GM12878 (cell line): ENCODE results near the gene AK8. TPM values are rescaled to one million over a fixed set of nuclear protein-coding genes. Genes with fewer than 3 reads are reported as not detected.

Experiments used
- ATAC-seq: fragments of 200-7000 bp; cut with Tn5 transposase; 3 replicates; pipeline ENCODE4 v1.9.1; 2020; ENCODE audit warnings: mild to moderate bottlenecking, moderate library complexity
- BruUV-seq: library from RNA; stranded (reverse); fragments of 400-500 nt; replicated peaks from 2 replicates; lab custom pipeline; 2021; lab: Mats Ljungman, UMichigan
- CTCF ChIA-PET: fragments of 300-600 bp; sonication (Branson Sonifier 250); formaldehyde crosslinking; extraction: SDS; loops from one replicate; lab custom pipeline; 2021; ENCODE audit warnings: inconsistent platforms; lab: Yijun Ruan, JAX
- POLR2A ChIA-PET: fragments of 350-600 bp; formaldehyde crosslinking; extraction: SDS; loops from one replicate; lab custom pipeline; 2021; ENCODE audit warnings: inconsistent platforms; lab: Charles Lee
- RAD21 ChIA-PET: fragments of 300-600 bp; sonication (Branson Sonifier 250); formaldehyde crosslinking; loops from one replicate; lab custom pipeline; 2023; ENCODE audit warnings: antibody characterized with exemption; ENCODE audit not compliant: unreplicated experiment; lab: Charles Lee
- SMC1A ChIA-PET: fragments of 300-600 bp; sonication (Branson Sonifier 250); formaldehyde crosslinking; loops from one replicate; lab custom pipeline; 2023; ENCODE audit not compliant: unreplicated experiment, uncharacterized antibody; lab: Charles Lee
- DNase-seq: peaks from one replicate; pipeline ENCODE4 v3.0.0-alpha.2; 2011; ENCODE audit warnings: low read depth, low spot score
- FAIRE-seq: peaks from 3 replicates; lab custom pipeline; 2011; peaks lifted over from hg19 to GRCh38; lab: Jason Lieb, UNC
- H2AFZ ChIP-seq: 2 replicates; pipeline ENCODE4 v1.6.0; 2011; ENCODE audit warnings: low read depth, low read length, control low read depth; ENCODE audit not compliant: control insufficient read depth
- H3K27ac ChIP-seq: 2 replicates; pipeline ENCODE4 v1.5.1; 2011; ENCODE audit warnings: control low read depth; ENCODE audit not compliant: control insufficient read depth, insufficient read depth
- H3K27me3 ChIP-seq, 2 experiments: replicated peaks in 1 of 2; 2 replicates each; pipeline versions ENCODE4 v1.6.0 to v1.6.1; 2011; ENCODE audit warnings: low read length in 1 of 2; ENCODE audit not compliant: control insufficient read depth in 2 of 2, insufficient read depth in 2 of 2
- H3K36me3 ChIP-seq, 2 experiments: 2 replicates each; pipeline ENCODE4 v1.5.1; 2011; ENCODE audit warnings: low read length in 1 of 2; ENCODE audit not compliant: control insufficient read depth in 2 of 2, insufficient read depth in 2 of 2
- H3K4me1 ChIP-seq: 2 replicates; pipeline ENCODE4 v1.6.1; 2011; ENCODE audit warnings: mild to moderate bottlenecking, low read length, moderate library complexity, mixed read lengths; ENCODE audit not compliant: control insufficient read depth, insufficient read depth
- H3K4me2 ChIP-seq: 2 replicates; pipeline ENCODE4 v1.6.0; 2011; ENCODE audit warnings: control low read depth; ENCODE audit not compliant: control insufficient read depth, insufficient read depth
- H3K4me3 ChIP-seq: fragments of 200-600 bp; sonication (generic); 2 replicates; pipeline ENCODE4 v1.5.1; 2016
- H3K79me2 ChIP-seq: 2 replicates; pipeline ENCODE4 v1.6.0; 2011; ENCODE audit warnings: low read length; ENCODE audit not compliant: control insufficient read depth, insufficient read depth
- H3K9ac ChIP-seq: 2 replicates; pipeline ENCODE4 v1.8.0; 2011; ENCODE audit warnings: low read length, control low read depth, mixed read lengths; ENCODE audit not compliant: control insufficient read depth, insufficient read depth
- H3K9me3 ChIP-seq: replicated peaks from 3 replicates; pipeline ENCODE4 v1.5.1; 2011; ENCODE audit warnings: mild to moderate bottlenecking, low read length; ENCODE audit not compliant: control insufficient read depth, insufficient read depth
- H4K20me1 ChIP-seq: 2 replicates; pipeline ENCODE4 v1.6.0; 2011; ENCODE audit not compliant: control insufficient read depth, insufficient read depth
- HDGF ChIP-seq: fragments of 450-650 bp; IDR thresholded peaks from 2 replicates; pipeline ENCODE4 v1.6.1; 2016; ENCODE audit warnings: antibody characterized with exemption
- MTA3 ChIP-seq: IDR thresholded peaks from 2 replicates; pipeline ENCODE4 v1.6.1; 2012; ENCODE audit warnings: low read length, inconsistent platforms, borderline replicate concordance
- NBN ChIP-seq: fragments of 450-650 bp; IDR thresholded peaks from 2 replicates; pipeline ENCODE4 v1.6.1; 2016
- NRF1 ChIP-seq: conservative IDR thresholded peaks from 2 replicates; pipeline ENCODE4 v1.6.1; 2011; ENCODE audit warnings: mild to moderate bottlenecking, low read depth, low read length, improper control_type of control experiment
- POLR2AphosphoS2 ChIP-seq: IDR thresholded peaks from 2 replicates; pipeline ENCODE4 v1.6.1; 2011; ENCODE audit warnings: low read depth, mild to moderate bottlenecking, low read length, improper control_type of control experiment, moderate library complexity
- SIN3A ChIP-seq: IDR thresholded peaks from 2 replicates; pipeline ENCODE4 v1.6.1; 2012; ENCODE audit warnings: low read depth, low read length, improper control_type of control experiment
- SP1 ChIP-seq: IDR thresholded peaks from one replicate; pipeline ENCODE4 v1.6.1; 2011; ENCODE audit warnings: low read depth, low read length
- STAT1 ChIP-seq: fragments of 450-650 bp; conservative IDR thresholded peaks from 2 replicates; pipeline ENCODE4 v1.6.1; 2014; ENCODE audit warnings: antibody characterized with exemption, mild to moderate bottlenecking
- ZZZ3 ChIP-seq: IDR thresholded peaks from 2 replicates; pipeline ENCODE4 v1.6.1; 2011; ENCODE audit warnings: low read depth; ENCODE audit not compliant: control insufficient read depth, insufficient read length
- WGBS: methylation state at CpG from one replicate; pipeline ENCODE4 v1.1.6; 2016; ENCODE audit warnings: low lambda C conversion rate; ENCODE audit not compliant: insufficient replicate concordance, insufficient coverage; ENCODE audit errors: missing lambda C conversion rate; 5-methylcytosine and 5-hydroxymethylcytosine counted together
- in situ Hi-C: fragments of 300-500 bp; cut with MboI; formaldehyde crosslinking; loops from 9 replicates; pipeline ENCODE4 v1.14.3; 2018; ENCODE audit warnings: mixed read lengths
- intact Hi-C: fragments of 100-400 bp; cut with micrococcal nuclease; formaldehyde crosslinking; loops from one replicate; pipeline ENCODE4 v1.14.2; 2022; ENCODE audit not compliant: unreplicated experiment
- polyA plus RNA-seq, 11 experiments: library from polyadenylated mRNA; depleted of rRNA in 4 of 11; unstranded in 6 of 11; stranded (reverse) in 5 of 11; fragments of >200 nt; fragmentation: Nextera tagmentation in 4 of 11; fragmentation: Illumina TruSeq in 1 of 11; extraction: Ambion mirVana in 4 of 11; extraction: Trizol in 1 of 11; gene quantifications; 1 replicate in 1 of 11; 2 replicates in 10 of 11; pipeline versions ENCODE4 v1.2.1 to v1.2.3, GENCODE V29; 2011 to 2016; ENCODE audit warnings: inconsistent platforms in 2 of 11, missing spikeins in 2 of 11, low read depth in 1 of 11
- total RNA-seq, 4 experiments: library from RNA; depleted of rRNA in 3 of 4; stranded (reverse); fragments of >200 nt in 3 of 4; fragmentation: Illumina TruSeq in 1 of 4; extraction: Trizol in 1 of 4; gene quantifications; 2 replicates each; pipeline versions ENCODE4 v1.2.1 to v1.2.3, GENCODE V29; 2013 to 2021
- TF ChIP-seq, protein P1 (sequence below): IDR thresholded peaks from 2 replicates; pipeline ENCODE4 v1.6.1; 2012; ENCODE audit warnings: low read length, inconsistent platforms
- TF ChIP-seq, protein P2 (sequence below): fragments of 450-650 bp; formaldehyde crosslinking; IDR thresholded peaks from 2 replicates; pipeline ENCODE4 v1.4.0; 2020; ENCODE audit warnings: mild to moderate bottlenecking, moderate library complexity
- TF ChIP-seq, protein P3 (sequence below): fragments of 450-650 bp; IDR thresholded peaks from 2 replicates; pipeline ENCODE4 v1.6.1; 2017; ENCODE audit warnings: mild to moderate bottlenecking, low read depth, inconsistent platforms; ENCODE audit not compliant: poor library complexity, severe bottlenecking

The AK8 gene
- total and polyA plus RNA-seq, 10 of the 15 experiments (the other 5 are each of a cell fraction or from before 2014, with no cell fraction given): 0.03 to 0.12 (median 0.06) TPM; not detected in 5

DNA sequence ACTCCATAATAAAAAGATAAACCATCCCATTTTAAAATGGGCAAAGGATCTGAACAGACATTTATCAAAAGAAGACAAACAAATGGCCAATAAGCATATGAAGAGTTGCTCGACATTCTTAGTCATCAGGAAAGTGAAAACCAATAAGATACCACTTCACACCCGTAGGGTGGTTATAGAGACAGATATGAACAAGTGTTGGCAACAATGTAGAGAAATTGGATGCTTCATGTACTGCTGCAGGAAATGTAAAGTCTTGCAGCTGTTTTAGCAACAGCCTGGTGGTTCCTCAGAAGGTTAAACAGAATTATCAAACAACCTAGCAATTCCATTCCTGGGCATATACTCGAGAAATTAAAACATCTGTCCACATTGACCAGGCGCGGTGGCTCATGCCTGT lies 165.3 kb downstream of the AK8 start:
- no peak overlapping the region for H3K27ac ChIP-seq
- no peak for TF ChIP-seq POLR2AphosphoS2
- BruUV-seq: no TSS peak
- ChIA-PET POLR2A (no interaction called here), CTCF (no interaction called here), RAD21 (no interaction called here), SMC1A (no interaction called here)
- H3K4me3 ChIP-seq: no peak overlapping the region
- no peaks in the 10 kb centered on the region for H3K9me3 ChIP-seq
- no peak overlapping the region for H3K4me2 ChIP-seq
- no peak overlapping the region for H3K9ac ChIP-seq
- no peaks in the 10 kb centered on the region for H3K36me3 ChIP-seq
- ATAC-seq (no peak), DNase-seq (no peak), FAIRE-seq (no peak)
- in situ Hi-C loops: no loop called here
- H3K27me3 ChIP-seq: no peaks in the 10 kb centered on the region
- intact Hi-C loops: no loop called here
- H2AFZ ChIP-seq: no peak overlapping the region
- 42% methylated on average over 5 of the region's 5 CpGs for WGBS
- H3K4me1 ChIP-seq: no peaks in the 10 kb centered on the region
- no peaks in the 10 kb centered on the region for H4K20me1 ChIP-seq
- H3K79me2 ChIP-seq: no peaks in the 10 kb centered on the region

DNA sequence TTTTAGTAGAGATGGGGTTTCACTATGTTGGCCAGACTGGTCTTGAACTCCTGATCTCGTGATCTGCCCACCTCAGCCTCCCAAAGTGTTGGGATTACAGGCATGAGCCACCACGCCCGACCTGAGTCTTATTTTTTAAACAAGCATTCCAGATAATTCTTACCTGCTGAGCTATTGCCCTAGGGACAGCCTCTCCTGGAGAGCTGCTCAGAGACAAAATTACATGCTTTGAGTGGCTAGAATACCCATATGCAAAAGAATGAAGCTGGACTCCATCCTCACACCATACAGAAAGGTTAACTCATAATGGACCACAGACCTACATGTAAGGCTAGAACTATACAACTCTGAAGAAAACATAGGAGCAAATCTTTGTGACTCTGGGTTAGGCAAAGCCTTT lies 166.2 kb downstream of the AK8 start:
- ChIA-PET CTCF (no interaction called here), SMC1A (no interaction called here), RAD21 (no interaction called here), POLR2A (no interaction called here)
- no TSS peak for BruUV-seq
- Histone ChIP-seq H3K27me3 (no peaks in the 10 kb centered on the region), H3K9ac (no peak overlapping the region), H3K4me1 (no peaks in the 10 kb centered on the region), H3K79me2 (no peaks in the 10 kb centered on the region), H3K27ac (no peak overlapping the region), H3K36me3 (no peaks in the 10 kb centered on the region), H3K4me2 (no peak overlapping the region), H2AFZ (no peak overlapping the region), H3K4me3 (no peak overlapping the region), H4K20me1 (no peaks in the 10 kb centered on the region)
- no peak for DNase-seq
- in situ Hi-C loops (no loop called here), intact Hi-C loops (no loop called here)
- ATAC-seq: no peak
- TF ChIP-seq MTA3 (no peak), SP1 (no peak), NRF1 (no peak), SIN3A (no peak), NBN (no peak), ZZZ3 (no peak), STAT1 (no peak), HDGF (no peak)
- TF ChIP-seq, protein P1, sequence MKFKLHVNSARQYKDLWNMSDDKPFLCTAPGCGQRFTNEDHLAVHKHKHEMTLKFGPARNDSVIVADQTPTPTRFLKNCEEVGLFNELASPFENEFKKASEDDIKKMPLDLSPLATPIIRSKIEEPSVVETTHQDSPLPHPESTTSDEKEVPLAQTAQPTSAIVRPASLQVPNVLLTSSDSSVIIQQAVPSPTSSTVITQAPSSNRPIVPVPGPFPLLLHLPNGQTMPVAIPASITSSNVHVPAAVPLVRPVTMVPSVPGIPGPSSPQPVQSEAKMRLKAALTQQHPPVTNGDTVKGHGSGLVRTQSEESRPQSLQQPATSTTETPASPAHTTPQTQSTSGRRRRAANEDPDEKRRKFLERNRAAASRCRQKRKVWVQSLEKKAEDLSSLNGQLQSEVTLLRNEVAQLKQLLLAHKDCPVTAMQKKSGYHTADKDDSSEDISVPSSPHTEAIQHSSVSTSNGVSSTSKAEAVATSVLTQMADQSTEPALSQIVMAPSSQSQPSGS: no peak
- TF ChIP-seq, protein P2, sequence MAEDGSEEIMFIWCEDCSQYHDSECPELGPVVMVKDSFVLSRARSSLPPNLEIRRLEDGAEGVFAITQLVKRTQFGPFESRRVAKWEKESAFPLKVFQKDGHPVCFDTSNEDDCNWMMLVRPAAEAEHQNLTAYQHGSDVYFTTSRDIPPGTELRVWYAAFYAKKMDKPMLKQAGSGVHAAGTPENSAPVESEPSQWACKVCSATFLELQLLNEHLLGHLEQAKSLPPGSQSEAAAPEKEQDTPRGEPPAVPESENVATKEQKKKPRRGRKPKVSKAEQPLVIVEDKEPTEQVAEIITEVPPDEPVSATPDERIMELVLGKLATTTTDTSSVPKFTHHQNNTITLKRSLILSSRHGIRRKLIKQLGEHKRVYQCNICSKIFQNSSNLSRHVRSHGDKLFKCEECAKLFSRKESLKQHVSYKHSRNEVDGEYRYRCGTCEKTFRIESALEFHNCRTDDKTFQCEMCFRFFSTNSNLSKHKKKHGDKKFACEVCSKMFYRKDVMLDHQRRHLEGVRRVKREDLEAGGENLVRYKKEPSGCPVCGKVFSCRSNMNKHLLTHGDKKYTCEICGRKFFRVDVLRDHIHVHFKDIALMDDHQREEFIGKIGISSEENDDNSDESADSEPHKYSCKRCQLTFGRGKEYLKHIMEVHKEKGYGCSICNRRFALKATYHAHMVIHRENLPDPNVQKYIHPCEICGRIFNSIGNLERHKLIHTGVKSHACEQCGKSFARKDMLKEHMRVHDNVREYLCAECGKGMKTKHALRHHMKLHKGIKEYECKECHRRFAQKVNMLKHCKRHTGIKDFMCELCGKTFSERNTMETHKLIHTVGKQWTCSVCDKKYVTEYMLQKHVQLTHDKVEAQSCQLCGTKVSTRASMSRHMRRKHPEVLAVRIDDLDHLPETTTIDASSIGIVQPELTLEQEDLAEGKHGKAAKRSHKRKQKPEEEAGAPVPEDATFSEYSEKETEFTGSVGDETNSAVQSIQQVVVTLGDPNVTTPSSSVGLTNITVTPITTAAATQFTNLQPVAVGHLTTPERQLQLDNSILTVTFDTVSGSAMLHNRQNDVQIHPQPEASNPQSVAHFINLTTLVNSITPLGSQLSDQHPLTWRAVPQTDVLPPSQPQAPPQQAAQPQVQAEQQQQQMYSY (CRISPR knock-in tag): no peak
- TF ChIP-seq, protein P3, sequence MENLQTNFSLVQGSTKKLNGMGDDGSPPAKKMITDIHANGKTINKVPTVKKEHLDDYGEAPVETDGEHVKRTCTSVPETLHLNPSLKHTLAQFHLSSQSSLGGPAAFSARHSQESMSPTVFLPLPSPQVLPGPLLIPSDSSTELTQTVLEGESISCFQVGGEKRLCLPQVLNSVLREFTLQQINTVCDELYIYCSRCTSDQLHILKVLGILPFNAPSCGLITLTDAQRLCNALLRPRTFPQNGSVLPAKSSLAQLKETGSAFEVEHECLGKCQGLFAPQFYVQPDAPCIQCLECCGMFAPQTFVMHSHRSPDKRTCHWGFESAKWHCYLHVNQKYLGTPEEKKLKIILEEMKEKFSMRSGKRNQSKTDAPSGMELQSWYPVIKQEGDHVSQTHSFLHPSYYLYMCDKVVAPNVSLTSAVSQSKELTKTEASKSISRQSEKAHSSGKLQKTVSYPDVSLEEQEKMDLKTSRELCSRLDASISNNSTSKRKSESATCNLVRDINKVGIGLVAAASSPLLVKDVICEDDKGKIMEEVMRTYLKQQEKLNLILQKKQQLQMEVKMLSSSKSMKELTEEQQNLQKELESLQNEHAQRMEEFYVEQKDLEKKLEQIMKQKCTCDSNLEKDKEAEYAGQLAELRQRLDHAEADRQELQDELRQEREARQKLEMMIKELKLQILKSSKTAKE: no peak
- TF ChIP-seq, all 136 proteins: peak for 0
- 18% methylated on average over 3 of the region's 3 CpGs for WGBS
- no peaks in the 10 kb centered on the region for H3K9me3 ChIP-seq
- no peak for FAIRE-seq
